B cell (primary cell): ENCODE measurements around the gene ELFN1.

ENCODE experiments used
- CTCF ChIP-seq: fragments of 200-600 bp; IDR thresholded peaks from one replicate; pipeline ENCODE4 v1.8.0; 2022; ENCODE audit warnings: antibody characterized with exemption, mild to moderate bottlenecking
- EZH2 ChIP-seq: IDR thresholded peaks from 2 replicates; pipeline ENCODE4 v1.6.1; 2012; ENCODE audit warnings: borderline replicate concordance, low read depth, mild to moderate bottlenecking, moderate library complexity, low read length; ENCODE audit not compliant: insufficient read depth, poor library complexity, severe bottlenecking

GRCh38 chr7:1630700-1631336, 39.3 kb upstream of the ELFN1 start:
- TF ChIP-seq CTCF (no peak), EZH2 (no peak)
